ENCODE data around the gene RAPGEF1.

Gene RAPGEF1

GRCh38 chr9:131698618-131698985, 41.3 kb downstream of the RAPGEF1 start:
- Histone ChIP-seq H3K9ac (ENCODE audit: low read length) (no peak overlapping the region), H3K79me2 (ENCODE audit: low read length) (peaks cover 99% of the 10 kb centered on the region), H3K27ac (ENCODE audit: low read length) (no peak overlapping the region), H3K9me2 (replicated peaks; ENCODE audit: insufficient read depth, low read length) (no peaks in the 10 kb centered on the region), H4K20me1 (ENCODE audit: insufficient read depth, low read length) (no peaks in the 10 kb centered on the region), H2AFZ (ENCODE audit: low read length) (no peak overlapping the region), H3K36me3 (replicated peaks; ENCODE audit: insufficient read depth, low read length) (no peaks in the 10 kb centered on the region), H3K9me3 (replicated peaks; ENCODE audit: insufficient read depth, low read length) (no peaks in the 10 kb centered on the region), H3K4me1 (ENCODE audit: low read length) (no peaks in the 10 kb centered on the region), H3K4me3 (ENCODE audit: low read length) (no peak overlapping the region), H3F3A (ENCODE audit: insufficient read depth, low read length) (no peaks in the 10 kb centered on the region), H3K27me3 (replicated peaks; ENCODE audit: insufficient read depth, low read length) (no peaks in the 10 kb centered on the region), H3K4me2 (ENCODE audit: low read depth, low read length) (no peak overlapping the region)
- DNase-seq = no peak
- TF ChIP-seq CTCF (IDR thresholded peaks at IDR 0.05; ENCODE audit: low read length) (no peak), EZH2 (optimal IDR thresholded peaks at IDR 0.05; ENCODE audit: low read depth, low read length) (no peak), EZH2phosphoT487 (IDR thresholded peaks at IDR 0.05; ENCODE audit: low read length) (no peak)

- H3K4me1 ChIP-seq (ENCODE audit: low read length) = no peaks in the 10 kb centered on the region
- H3K9ac ChIP-seq (ENCODE audit: low read length) = no peak overlapping the region
Observed at GRCh38 chr9:131697908-131698617, 41.8 kb downstream of the RAPGEF1 start.

GRCh38 chr9:131697097-131697496, 42.8 kb downstream of the RAPGEF1 start:
- TF ChIP-seq CTCF (IDR thresholded peaks at IDR 0.05; ENCODE audit: low read length) (no peak), EZH2phosphoT487 (IDR thresholded peaks at IDR 0.05; ENCODE audit: low read length) (no peak), EZH2 (optimal IDR thresholded peaks at IDR 0.05; ENCODE audit: low read depth, low read length) (no peak)
- H3K36me3 ChIP-seq (replicated peaks; ENCODE audit: insufficient read depth, low read length) = no peaks in the 10 kb centered on the region
- H3K4me3 ChIP-seq (ENCODE audit: low read length) = no peak overlapping the region
- peaks cover 99% of the 10 kb centered on the region for H3K79me2 ChIP-seq (ENCODE audit: low read length)
- H3K9me2 ChIP-seq (replicated peaks; ENCODE audit: insufficient read depth, low read length) = no peaks in the 10 kb centered on the region
- H3F3A ChIP-seq (ENCODE audit: insufficient read depth, low read length) = no peaks in the 10 kb centered on the region
- no peaks in the 10 kb centered on the region for H3K9me3 ChIP-seq (replicated peaks; ENCODE audit: insufficient read depth, low read length)
- H2AFZ ChIP-seq (ENCODE audit: low read length) = no peak overlapping the region
- no peaks in the 10 kb centered on the region for H3K27me3 ChIP-seq (replicated peaks; ENCODE audit: insufficient read depth, low read length)
- DNase-seq = no peak
- no peaks in the 10 kb centered on the region for H3K4me1 ChIP-seq (ENCODE audit: low read length)
- no peaks in the 10 kb centered on the region for H4K20me1 ChIP-seq (ENCODE audit: insufficient read depth, low read length)
- no peak overlapping the region for H3K4me2 ChIP-seq (ENCODE audit: low read depth, low read length)
- H3K9ac ChIP-seq (ENCODE audit: low read length) = no peak overlapping the region
- H3K27ac ChIP-seq (ENCODE audit: low read length) = no peak overlapping the region

More at GRCh38 chr9:131697908-131698617, 41.8 kb downstream of the RAPGEF1 start:
- Histone ChIP-seq H2AFZ (ENCODE audit: low read length) (no peak overlapping the region), H4K20me1 (ENCODE audit: insufficient read depth, low read length) (no peaks in the 10 kb centered on the region), H3F3A (ENCODE audit: insufficient read depth, low read length) (no peaks in the 10 kb centered on the region), H3K4me3 (ENCODE audit: low read length) (no peak overlapping the region), H3K9me3 (replicated peaks; ENCODE audit: insufficient read depth, low read length) (no peaks in the 10 kb centered on the region), H3K36me3 (replicated peaks; ENCODE audit: insufficient read depth, low read length) (no peaks in the 10 kb centered on the region), H3K27ac (ENCODE audit: low read length) (no peak overlapping the region), H3K9me2 (replicated peaks; ENCODE audit: insufficient read depth, low read length) (no peaks in the 10 kb centered on the region), H3K79me2 (ENCODE audit: low read length) (peaks cover 99% of the 10 kb centered on the region), H3K27me3 (replicated peaks; ENCODE audit: insufficient read depth, low read length) (no peaks in the 10 kb centered on the region), H3K4me2 (ENCODE audit: low read depth, low read length) (no peak overlapping the region)
- DNase-seq = no peak
- TF ChIP-seq EZH2 (optimal IDR thresholded peaks at IDR 0.05; ENCODE audit: low read depth, low read length) = no peak
- no peak for TF ChIP-seq EZH2phosphoT487 (IDR thresholded peaks at IDR 0.05; ENCODE audit: low read length)
- TF ChIP-seq CTCF (IDR thresholded peaks at IDR 0.05; ENCODE audit: low read length) = no peak
